ENCODE data around the gene HCRTR2. TPM values are rescaled to one million over a fixed set of nuclear protein-coding genes. Genes with fewer than 3 reads are reported as not detected.

HCRTR2 gene
- total RNA-seq, 2 donors from 2014 or later = not detected

- intact Hi-C loops (cut with DNase I) = no loop called here
- DNase-seq = no peak
- no peak overlapping the region for H3K27ac ChIP-seq
- H3K27me3 ChIP-seq = no peaks in the 10 kb centered on the region
- no peak overlapping the region for H3K9ac ChIP-seq (ENCODE audit: low read depth in 2 of 2, low read length in 2 of 2)
- H3K36me3 ChIP-seq = no peaks in the 10 kb centered on the region
- no peak for TF ChIP-seq CTCF (IDR thresholded peaks at IDR 0.05)
- no peaks in the 10 kb centered on the region for H3K9me3 ChIP-seq
- H3K4me3 ChIP-seq = no peak overlapping the region
- H3K4me1 ChIP-seq = no peaks in the 10 kb centered on the region
Measured at GRCh38 chr6:55199239-55199638, 24.9 kb downstream of the HCRTR2 start.

GRCh38 chr6:55208478-55209458 is 34.5 kb downstream of the HCRTR2 start:
- intact Hi-C loops (cut with DNase I) = no loop called here
- H3K9me3 ChIP-seq = no peaks in the 10 kb centered on the region
- no peak for TF ChIP-seq CTCF (IDR thresholded peaks at IDR 0.05)
- H3K9ac ChIP-seq (ENCODE audit: low read depth in 2 of 2, low read length in 2 of 2) = no peak overlapping the region
- H3K4me1 ChIP-seq = no peaks in the 10 kb centered on the region
- H3K36me3 ChIP-seq = no peaks in the 10 kb centered on the region
- H3K4me3 ChIP-seq = no peak overlapping the region
- DNase-seq = no peak
- no peaks in the 10 kb centered on the region for H3K27me3 ChIP-seq
- no peak overlapping the region for H3K27ac ChIP-seq

GRCh38 chr6:55210952-55211351 is 36.6 kb downstream of the HCRTR2 start:
- DNase-seq = no peak
- Histone ChIP-seq H3K4me3 (no peak overlapping the region), H3K27me3 (no peaks in the 10 kb centered on the region), H3K4me1 (no peaks in the 10 kb centered on the region), H3K9ac (ENCODE audit: low read depth in 2 of 2, low read length in 2 of 2) (no peak overlapping the region), H3K9me3 (no peaks in the 10 kb centered on the region), H3K27ac (no peak overlapping the region), H3K36me3 (no peaks in the 10 kb centered on the region)
- TF ChIP-seq CTCF (IDR thresholded peaks at IDR 0.05) = no peak
- intact Hi-C loops (cut with DNase I) = no loop called here

GRCh38 chr6:55212156-55212555 is 37.8 kb downstream of the HCRTR2 start:
- Histone ChIP-seq H3K27me3 (no peaks in the 10 kb centered on the region), H3K4me1 (no peaks in the 10 kb centered on the region), H3K4me3 (no peak overlapping the region), H3K9me3 (no peaks in the 10 kb centered on the region), H3K9ac (ENCODE audit: low read depth in 2 of 2, low read length in 2 of 2) (no peak overlapping the region), H3K27ac (no peak overlapping the region), H3K36me3 (no peaks in the 10 kb centered on the region)
- TF ChIP-seq CTCF (IDR thresholded peaks at IDR 0.05) = no peak
- no peak for DNase-seq
- intact Hi-C loops (cut with DNase I) = no loop called here

GRCh38 chr6:55220961-55221360 is 46.6 kb downstream of the HCRTR2 start:
- Histone ChIP-seq H3K36me3 (no peaks in the 10 kb centered on the region), H3K27me3 (no peaks in the 10 kb centered on the region), H3K9me3 (no peaks in the 10 kb centered on the region), H3K9ac (ENCODE audit: low read depth in 2 of 2, low read length in 2 of 2) (no peak overlapping the region), H3K4me1 (no peaks in the 10 kb centered on the region), H3K4me3 (no peak overlapping the region), H3K27ac (no peak overlapping the region)
- DNase-seq = no peak
- intact Hi-C loops (cut with DNase I) = no loop called here
- no peak for TF ChIP-seq CTCF (IDR thresholded peaks at IDR 0.05)
